GM13977 (cell line): Measurements from ENCODE around the gene PALLD.

Experiments used
- DNase-seq: peaks from one replicate; pipeline ENCODE4 v3.0.0; 2012; ENCODE audit warnings: low spot score
- CTCF ChIP-seq: IDR thresholded peaks from 2 replicates; pipeline ENCODE4 v1.5.1; 2012; ENCODE audit warnings: mild to moderate bottlenecking, control low read depth; ENCODE audit not compliant: insufficient read depth; ENCODE audit errors: extremely low read depth, missing control alignments
- in situ Hi-C: fragments of 300-500 bp; cut with MboI; formaldehyde crosslinking; loops from one replicate; pipeline ENCODE4 v1.12.0; 2022; ENCODE audit warnings: low sequenced_read_pairs, low pct_unique_long_range_greater_than_20kb, mixed read lengths, inconsistent platforms; ENCODE audit not compliant: unreplicated experiment

The PALLD gene

GRCh38 chr4:168860827-168861226, 364.0 kb downstream of the PALLD start:
- no peak for DNase-seq
- in situ Hi-C loops: no loop called here
- TF ChIP-seq CTCF: no peak

GRCh38 chr4:168863719-168864647, 367.1 kb downstream of the PALLD start:
- no peak for DNase-seq
- in situ Hi-C loops: no loop called here
- TF ChIP-seq CTCF: no peak

- in situ Hi-C loops: no loop called here
Measured at GRCh38 chr4:168864821-168865541, 368.1 kb downstream of the PALLD start.

GRCh38 chr4:168865854-168866253, 369.0 kb downstream of the PALLD start:
- TF ChIP-seq CTCF: no peak
- DNase-seq: no peak
- in situ Hi-C loops: no loop called here

More at GRCh38 chr4:168864821-168865541, 368.1 kb downstream of the PALLD start:
- no peak for DNase-seq
- TF ChIP-seq CTCF: no peak

GRCh38 chr4:168866635-168867034, 369.8 kb downstream of the PALLD start:
- in situ Hi-C loops: no loop called here
- no peak for DNase-seq
- TF ChIP-seq CTCF: no peak

GRCh38 chr4:168867128-168867527, 370.3 kb downstream of the PALLD start:
- DNase-seq: no peak
- no peak for TF ChIP-seq CTCF
- in situ Hi-C loops: no loop called here
